Measurements from ENCODE around the gene KRTAP4-11.

DNA sequence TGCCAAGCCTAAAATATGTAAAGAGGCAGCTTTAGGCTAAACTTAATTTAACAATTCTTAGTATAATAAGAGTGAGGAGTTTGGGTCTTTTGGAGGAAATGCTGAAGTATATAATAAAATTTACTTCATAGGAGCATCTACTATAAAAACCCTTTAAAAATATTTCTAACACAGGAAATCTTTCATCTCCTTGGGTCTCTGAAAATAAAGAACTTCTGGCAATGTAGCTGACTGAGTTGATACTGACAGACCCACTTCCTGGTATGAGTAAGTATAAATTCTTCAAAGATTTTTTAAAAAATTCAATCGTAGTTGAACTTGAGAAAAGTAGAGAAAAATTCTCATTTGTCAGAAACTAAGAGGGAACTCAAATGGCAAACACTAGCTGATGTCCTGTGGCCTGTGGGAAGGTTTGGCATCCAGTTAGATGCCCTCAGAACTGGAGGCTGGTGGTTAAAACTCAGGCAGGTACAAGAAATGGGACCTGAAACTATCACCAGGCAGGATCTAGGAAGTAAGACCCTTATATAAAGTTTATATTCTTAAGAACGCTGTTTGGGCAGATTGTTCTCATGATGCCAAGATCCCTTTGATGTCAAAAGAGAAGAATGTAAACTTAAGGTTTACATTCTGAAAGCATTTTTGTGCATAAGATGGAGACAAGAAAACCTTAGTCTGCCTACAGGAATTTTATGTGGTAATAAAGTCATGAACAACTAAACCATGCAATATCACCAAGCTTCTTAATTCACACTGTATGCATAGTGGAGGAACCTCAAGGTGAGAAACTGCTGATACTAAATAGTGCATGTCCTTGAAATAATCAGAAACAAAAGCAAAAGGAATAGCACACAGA lies 15.9 kb upstream of the KRTAP4-11 start:
- TF ChIP-seq POLR2A (IDR thresholded peaks at IDR 0.05; ENCODE audit: control extremely low read depth in 1 of 2, low read depth in 2 of 2, low read length in 2 of 2) = no peak
- no peak for TF ChIP-seq CTCF (IDR thresholded peaks at IDR 0.05; ENCODE audit: control extremely low read depth in 1 of 3, insufficient read depth in 1 of 3, low read depth in 1 of 3, low read length in 3 of 3)
- no peak for TF ChIP-seq EZH2 (IDR thresholded peaks at IDR 0.05; ENCODE audit: low read depth, low read length, severe bottlenecking)
- TF ChIP-seq, protein P1, sequence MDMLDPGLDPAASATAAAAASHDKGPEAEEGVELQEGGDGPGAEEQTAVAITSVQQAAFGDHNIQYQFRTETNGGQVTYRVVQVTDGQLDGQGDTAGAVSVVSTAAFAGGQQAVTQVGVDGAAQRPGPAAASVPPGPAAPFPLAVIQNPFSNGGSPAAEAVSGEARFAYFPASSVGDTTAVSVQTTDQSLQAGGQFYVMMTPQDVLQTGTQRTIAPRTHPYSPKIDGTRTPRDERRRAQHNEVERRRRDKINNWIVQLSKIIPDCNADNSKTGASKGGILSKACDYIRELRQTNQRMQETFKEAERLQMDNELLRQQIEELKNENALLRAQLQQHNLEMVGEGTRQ (IDR thresholded peaks at IDR 0.05; ENCODE audit: low read length) = no peak
- TF ChIP-seq RAD21 (IDR thresholded peaks at IDR 0.05 in 1 of 2, conservative IDR thresholded peaks at IDR 0.05 in 1 of 2; ENCODE audit: low read depth in 2 of 2, low read length in 2 of 2) = no peak
